A549 (cell line): ENCODE data around the gene NEGR1. TPM values are rescaled to one million over a fixed set of nuclear protein-coding genes. Genes with fewer than 3 reads are reported as not detected.

Experiments used
- ATAC-seq, 2 experiments: fragments of 200-7000 bp in 1 of 2; fragments of >200 bp in 1 of 2; cut with Nextera tagmentation in 1 of 2; cut with Tn5 transposase in 1 of 2; 3 replicates each; pipeline versions ENCODE4 v1.8.0 to v1.9.1; 2018 to 2020; ENCODE audit warnings: mild to moderate bottlenecking in 1 of 2, moderate library complexity in 1 of 2
- CTCF ChIA-PET: fragments of 300-600 bp; sonication (Branson Sonifier 250); formaldehyde crosslinking; extraction: SDS; loops from one replicate; lab custom pipeline; 2021; ENCODE audit warnings: antibody characterized with exemption, inconsistent platforms; lab: Yijun Ruan, JAX
- POLR2A ChIA-PET: fragments of 350-600 bp; formaldehyde crosslinking; extraction: SDS; loops from one replicate; lab custom pipeline; 2021; ENCODE audit warnings: antibody characterized with exemption, inconsistent platforms; lab: Yijun Ruan, JAX
- DNase-seq, 2 experiments: peaks; one replicate each; pipeline versions ENCODE4 v3.0.0 to v3.0.0-alpha.2; 2011 to 2016; ENCODE audit warnings: low read depth in 1 of 2, low spot score in 1 of 2
- FAIRE-seq: peaks from 2 replicates; lab custom pipeline; 2011; peaks lifted over from hg19 to GRCh38; lab: Jason Lieb, UNC
- H3K27ac ChIP-seq, 2 experiments: fragments of >200 bp; sonication (Bioruptor Twin); formaldehyde crosslinking; 3 replicates each; pipeline ENCODE4 v1.5.1; 2016 to 2017
- H3K4me1 ChIP-seq: fragments of >200 bp; sonication (Bioruptor Twin); formaldehyde crosslinking; 3 replicates; pipeline ENCODE4 v1.6.1; 2016
- H3K4me2 ChIP-seq: fragments of >200 bp; sonication (Bioruptor Twin); formaldehyde crosslinking; 3 replicates; pipeline ENCODE4 v1.6.1; 2016
- H3K4me3 ChIP-seq: fragments of >200 bp; sonication (Bioruptor Twin); formaldehyde crosslinking; 3 replicates; pipeline ENCODE4 v1.5.1; 2016
- H3K9me3 ChIP-seq: fragments of >200 bp; sonication (Bioruptor Twin); formaldehyde crosslinking; 3 replicates; pipeline ENCODE4 v1.6.1; 2016
- BHLHE40 ChIP-seq: IDR thresholded peaks from 2 replicates; pipeline ENCODE4 v1.6.1; 2012; ENCODE audit warnings: low read depth, low read length, inconsistent platforms
- CBX2 ChIP-seq: fragments of 200-600 bp; sonication (generic); IDR thresholded peaks from 2 replicates; pipeline ENCODE4 v1.6.1; 2016; ENCODE audit warnings: low read depth, mild to moderate bottlenecking, borderline replicate concordance
- CEBPB ChIP-seq, 2 experiments: fragments of >200 bp in 1 of 2; sonication (Bioruptor Twin) in 1 of 2; formaldehyde crosslinking in 1 of 2; IDR thresholded peaks; 2 replicates each; pipeline ENCODE4 v1.6.1; 2012 to 2016
- CHD4 ChIP-seq: fragments of 200-600 bp; sonication (generic); IDR thresholded peaks from 2 replicates; pipeline ENCODE4 v1.6.1; 2016; ENCODE audit warnings: antibody characterized with exemption, mild to moderate bottlenecking, borderline replicate concordance
- CTCF ChIP-seq: fragments of >200 bp; sonication (Bioruptor Twin); formaldehyde crosslinking; IDR thresholded peaks from 3 replicates; pipeline ENCODE4 v1.5.1; 2016
- ELK1 ChIP-seq: fragments of 150-350 bp; IDR thresholded peaks from 2 replicates; pipeline ENCODE4 v1.6.1; 2014; ENCODE audit warnings: low read depth, mild to moderate bottlenecking, low read length
- GATA3 ChIP-seq: IDR thresholded peaks from 2 replicates; pipeline ENCODE4 v1.6.1; 2012; ENCODE audit warnings: borderline replicate concordance
- HDAC2 ChIP-seq: fragments of 200-600 bp; sonication (generic); IDR thresholded peaks from 2 replicates; pipeline ENCODE4 v1.6.1; 2016
- HOXB5 ChIP-seq: fragments of 250-450 bp; sonication (Bioruptor Pico); IDR thresholded peaks from 2 replicates; pipeline ENCODE4 v1.5.0; 2020; ENCODE audit warnings: mild to moderate bottlenecking, moderate library complexity
- JUN ChIP-seq, 2 experiments: fragments of >200 bp; sonication (Bioruptor Twin); formaldehyde crosslinking; IDR thresholded peaks; 2 replicates in 1 of 2; 3 replicates in 1 of 2; pipeline ENCODE4 v1.6.1; 2016 to 2017
- JUNB ChIP-seq: fragments of >200 bp; sonication (Bioruptor Twin); formaldehyde crosslinking; IDR thresholded peaks from 2 replicates; pipeline ENCODE4 v1.6.1; 2016
- MAX ChIP-seq: IDR thresholded peaks from 2 replicates; pipeline ENCODE4 v1.6.1; 2012
- MAZ ChIP-seq: fragments of 150-350 bp; IDR thresholded peaks from 2 replicates; pipeline ENCODE4 v1.6.1; 2014; ENCODE audit warnings: antibody characterized with exemption, low read depth, low read length, borderline replicate concordance
- NFE2L2 ChIP-seq: fragments of 150-350 bp; conservative IDR thresholded peaks from 2 replicates; pipeline ENCODE4 v1.6.1; 2014; ENCODE audit warnings: low read length
- NPAS2 ChIP-seq: fragments of 250-450 bp; sonication (Bioruptor Pico); IDR thresholded peaks from 2 replicates; pipeline ENCODE4 v1.8.0; 2022; ENCODE audit warnings: mild to moderate bottlenecking, moderate library complexity, borderline replicate concordance
- NR3C1 ChIP-seq: fragments of >200 bp; sonication (Bioruptor Twin); formaldehyde crosslinking; IDR thresholded peaks from 3 replicates; pipeline ENCODE4 v1.6.1; 2017
- POLR2A ChIP-seq: IDR thresholded peaks from 2 replicates; pipeline ENCODE4 v1.6.1; 2012; ENCODE audit warnings: mild to moderate bottlenecking, low read length
- POLR2AphosphoS2 ChIP-seq: conservative IDR thresholded peaks from 2 replicates; pipeline ENCODE4 v1.6.1; 2012; ENCODE audit warnings: low read length, improper control_type of control experiment, inconsistent platforms
- RAD21 ChIP-seq, 2 experiments: fragments of >200 bp in 1 of 2; sonication (Bioruptor Twin) in 1 of 2; formaldehyde crosslinking in 1 of 2; IDR thresholded peaks in 1 of 2; conservative IDR thresholded peaks in 1 of 2; 2 replicates in 1 of 2; 3 replicates in 1 of 2; pipeline ENCODE4 v1.6.1; 2012 to 2018; ENCODE audit warnings: inconsistent platforms in 1 of 2
- RARB ChIP-seq: fragments of 250-450 bp; sonication (Bioruptor Pico); IDR thresholded peaks from 2 replicates; pipeline ENCODE4 v1.8.0; 2021; ENCODE audit warnings: mild to moderate bottlenecking, moderate library complexity
- REST ChIP-seq: fragments of 200-600 bp; sonication (generic); IDR thresholded peaks from 2 replicates; pipeline ENCODE4 v1.6.1; 2016; ENCODE audit warnings: antibody characterized with exemption, mild to moderate bottlenecking, moderate library complexity
- RFX5 ChIP-seq: fragments of 450-650 bp; IDR thresholded peaks from 2 replicates; pipeline ENCODE4 v1.7.1; 2014; ENCODE audit warnings: antibody characterized with exemption, mild to moderate bottlenecking, moderate library complexity
- RNF2 ChIP-seq: fragments of 200-600 bp; sonication (generic); IDR thresholded peaks from 2 replicates; pipeline ENCODE4 v1.6.1; 2016; ENCODE audit warnings: low read depth, mild to moderate bottlenecking, antibody characterized with exemption, moderate library complexity, borderline replicate concordance
- SMC3 ChIP-seq: fragments of >200 bp; sonication (Bioruptor Twin); formaldehyde crosslinking; IDR thresholded peaks from 3 replicates; pipeline ENCODE4 v1.6.1; 2018; ENCODE audit warnings: inconsistent platforms
- TFCP2L1 ChIP-seq: fragments of 250-450 bp; sonication (Bioruptor Pico); IDR thresholded peaks from 2 replicates; pipeline ENCODE4 v1.5.0; 2021; ENCODE audit warnings: mild to moderate bottlenecking
- ZNF302 ChIP-seq: fragments of 250-450 bp; sonication (Bioruptor Pico); IDR thresholded peaks from 2 replicates; pipeline ENCODE4 v1.9.0; 2021; ENCODE audit warnings: inconsistent platforms, mild to moderate bottlenecking, moderate library complexity
- ZSCAN20 ChIP-seq: fragments of 250-450 bp; sonication (Bioruptor Pico); IDR thresholded peaks from 2 replicates; pipeline ENCODE4 v1.8.0; 2022; ENCODE audit warnings: mild to moderate bottlenecking, moderate library complexity
- WGBS: methylation state at CpG from one replicate; pipeline ENCODE4 v1.1.6; 2017; ENCODE audit errors: missing lambda C conversion rate; 5-methylcytosine and 5-hydroxymethylcytosine counted together
- polyA plus RNA-seq, 4 experiments: library from polyadenylated mRNA; depleted of rRNA in 3 of 4; stranded (reverse); fragments of >200 nt; fragmentation: RNase III in 1 of 4; extraction: RNeasy Plus Mini Kit Qiagen cat#74134 plus additional on column Dnase treatment in 1 of 4; gene quantifications; 2 replicates in 3 of 4; 3 replicates in 1 of 4; pipeline ENCODE4 v1.2.3, GENCODE V29; 2011 to 2017
- TF ChIP-seq, protein P1 (sequence below): fragments of 250-450 bp; sonication (Bioruptor Pico); IDR thresholded peaks from 2 replicates; pipeline ENCODE4 v1.5.0; 2021; ENCODE audit warnings: mild to moderate bottlenecking, moderate library complexity, borderline replicate concordance
- TF ChIP-seq, protein P2 (sequence below): fragments of >200 bp; sonication (Bioruptor Twin); formaldehyde crosslinking; IDR thresholded peaks from 2 replicates; pipeline ENCODE4 v1.6.1; 2016

Gene NEGR1
- polyA plus RNA-seq, 2 of the 4 experiments (the other 2 are of a cell fraction) = not detected

- Histone ChIP-seq H3K4me3 (no peak overlapping the region), H3K27ac (no peak overlapping the region), H3K9me3 (no peaks in the 10 kb centered on the region), H3K4me2 (no peak overlapping the region), H3K4me1 (no peaks in the 10 kb centered on the region)
- FAIRE-seq (no peak), ATAC-seq (no peak), DNase-seq (no peak)
- TF ChIP-seq MAZ (no peak), HOXB5 (no peak), ZSCAN20 (no peak), RAD21 (conservative IDR thresholded peaks at IDR 0.05 in 1 of 2, IDR thresholded peaks at IDR 0.05 in 1 of 2) (no peak), CHD4 (no peak), RNF2 (no peak), ELK1 (no peak), NPAS2 (CRISPR knock-in tag) (no peak), RFX5 (no peak), JUN (IDR thresholded peaks at IDR 0.05) (no peak), REST (no peak), CEBPB (IDR thresholded peaks at IDR 0.05) (no peak), TFCP2L1 (CRISPR knock-in tag) (no peak), ZNF302 (no peak), CTCF (no peak), MAX (no peak), POLR2AphosphoS2 (no peak)
- ChIA-PET CTCF (no interaction called here), POLR2A (no interaction called here)
Observed at GRCh38 chr1:71850515-71850914, 431.8 kb downstream of the NEGR1 start.

GRCh38 chr1:71843012-71843411, 439.3 kb downstream of the NEGR1 start:
- no peak for FAIRE-seq
- Histone ChIP-seq H3K4me1 (no peaks in the 10 kb centered on the region), H3K4me2 (no peak overlapping the region), H3K9me3 (no peaks in the 10 kb centered on the region), H3K27ac (no peak overlapping the region), H3K4me3 (no peak overlapping the region)
- no peak for ATAC-seq
- 4% methylated on average over 2 of the region's 2 CpGs for WGBS
- no peak for TF ChIP-seq NR3C1
- TF ChIP-seq GATA3 = no peak
- no peak for TF ChIP-seq HDAC2
- no peak for TF ChIP-seq POLR2A
- TF ChIP-seq ZNF302 = no peak
- TF ChIP-seq, protein P1, sequence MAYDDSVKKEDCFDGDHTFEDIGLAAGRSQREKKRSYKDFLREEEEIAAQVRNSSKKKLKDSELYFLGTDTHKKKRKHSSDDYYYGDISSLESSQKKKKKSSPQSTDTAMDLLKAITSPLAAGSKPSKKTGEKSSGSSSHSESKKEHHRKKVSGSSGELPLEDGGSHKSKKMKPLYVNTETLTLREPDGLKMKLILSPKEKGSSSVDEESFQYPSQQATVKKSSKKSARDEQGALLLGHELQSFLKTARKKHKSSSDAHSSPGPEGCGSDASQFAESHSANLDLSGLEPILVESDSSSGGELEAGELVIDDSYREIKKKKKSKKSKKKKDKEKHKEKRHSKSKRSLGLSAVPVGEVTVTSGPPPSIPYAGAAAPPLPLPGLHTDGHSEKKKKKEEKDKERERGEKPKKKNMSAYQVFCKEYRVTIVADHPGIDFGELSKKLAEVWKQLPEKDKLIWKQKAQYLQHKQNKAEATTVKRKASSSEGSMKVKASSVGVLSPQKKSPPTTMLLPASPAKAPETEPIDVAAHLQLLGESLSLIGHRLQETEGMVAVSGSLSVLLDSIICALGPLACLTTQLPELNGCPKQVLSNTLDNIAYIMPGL (CRISPR knock-in tag) = no peak
- TF ChIP-seq CBX2 = no peak
- TF ChIP-seq CTCF = no peak
- no peak for TF ChIP-seq JUNB
- TF ChIP-seq RARB (CRISPR knock-in tag) = no peak
- no peak for TF ChIP-seq SMC3
- TF ChIP-seq, protein P2, sequence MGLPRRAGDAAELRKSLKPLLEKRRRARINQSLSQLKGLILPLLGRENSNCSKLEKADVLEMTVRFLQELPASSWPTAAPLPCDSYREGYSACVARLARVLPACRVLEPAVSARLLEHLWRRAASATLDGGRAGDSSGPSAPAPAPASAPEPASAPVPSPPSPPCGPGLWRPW = no peak
- no peak for TF ChIP-seq BHLHE40
- no peak for TF ChIP-seq CEBPB (IDR thresholded peaks at IDR 0.05)
- no peak for TF ChIP-seq MAZ
- no peak for TF ChIP-seq NFE2L2
- DNase-seq = no peak
- CTCF ChIA-PET = no interaction called here
- POLR2A ChIA-PET = no interaction called here
